ENCODE measurements around the gene MUSK. TPM values are rescaled to one million over a fixed set of nuclear protein-coding genes. Genes with fewer than 3 reads are reported as not detected.
"Not testable (repeated sequence)": the region's sequence is repeated elsewhere in the genome, so short reads cannot be mapped to it uniquely, and the experiment has no call there.

MUSK gene
- total RNA-seq, 6 donors from 2014 or later, result 0.76 to 6.1 (median 3.9) TPM

DNA sequence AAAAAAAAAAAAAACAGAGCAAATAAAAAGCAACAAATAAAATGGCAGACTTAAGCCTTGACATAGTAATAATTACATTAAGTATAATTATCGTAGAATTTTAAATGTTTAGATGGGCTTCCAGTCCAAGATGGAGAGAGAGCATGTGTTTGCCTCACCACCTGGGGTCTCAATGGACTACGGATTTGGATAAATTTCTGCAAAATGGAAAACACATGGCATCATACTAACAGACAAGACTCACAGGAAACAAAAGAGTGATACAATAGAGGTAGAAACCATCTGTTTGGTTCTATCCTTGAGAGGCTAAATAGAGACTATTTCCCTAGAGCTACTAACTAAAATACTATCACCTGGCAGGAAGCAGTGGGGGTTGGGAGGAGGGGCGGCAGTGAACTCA lies 144.3 kb downstream of the MUSK start:
- no peak for DNase-seq

GRCh38 chr9:110814159-110814558 lies 145.6 kb downstream of the MUSK start:
- H3K4me1 ChIP-seq, result no peaks in the 10 kb centered on the region
- DNase-seq (no peak), ATAC-seq (ENCODE audit: low FRiP score in 2 of 2) (no peak)
- H3K27me3 ChIP-seq, result no peaks in the 10 kb centered on the region
- H3K4me3 ChIP-seq, result no peak overlapping the region
- no peak overlapping the region for H3K27ac ChIP-seq
- no peaks in the 10 kb centered on the region for H3K9me3 ChIP-seq
- TF ChIP-seq EP300 (IDR thresholded peaks at IDR 0.05) (no peak), CTCF (IDR thresholded peaks at IDR 0.05) (no peak), POLR2A (IDR thresholded peaks at IDR 0.05) (no peak), POLR2AphosphoS5 (IDR thresholded peaks at IDR 0.05) (no peak)
- H3K36me3 ChIP-seq, result no peaks in the 10 kb centered on the region
- 43 to 79% methylated on average over 2 of the region's 2 CpGs for WGBS, 2 donors

More for the DNA sequence above, 144.3 kb downstream of the MUSK start:
- no peak for TF ChIP-seq CTCF (IDR thresholded peaks at IDR 0.05)
- no peak for TF ChIP-seq POLR2AphosphoS5 (IDR thresholded peaks at IDR 0.05)
- TF ChIP-seq EP300 (IDR thresholded peaks at IDR 0.05), result no peak
- no peak for TF ChIP-seq POLR2A (IDR thresholded peaks at IDR 0.05)
- 72 to 81% methylated on average over 3 of the region's 3 CpGs for WGBS, 2 donors
- no peak overlapping the region for H3K4me3 ChIP-seq
- H3K27ac ChIP-seq, result no peak overlapping the region
- H3K36me3 ChIP-seq, result no peaks in the 10 kb centered on the region
- H3K4me1 ChIP-seq, result no peaks in the 10 kb centered on the region
- no peaks in the 10 kb centered on the region for H3K27me3 ChIP-seq
- ATAC-seq (ENCODE audit: low FRiP score in 2 of 2), result no peak
- no peaks in the 10 kb centered on the region for H3K9me3 ChIP-seq

GRCh38 chr9:110815361-110815760 lies 146.8 kb downstream of the MUSK start:
- no peak for TF ChIP-seq POLR2AphosphoS5 (IDR thresholded peaks at IDR 0.05)
- DNase-seq (no peak), ATAC-seq (ENCODE audit: low FRiP score in 2 of 2) (no peak)
- no peak overlapping the region for H3K27ac ChIP-seq
- no peak overlapping the region for H3K4me3 ChIP-seq
- no peaks in the 10 kb centered on the region for H3K9me3 ChIP-seq
- 44 to 63% methylated on average over 1 of the region's 1 CpG for WGBS, 2 donors
- no peaks in the 10 kb centered on the region for H3K27me3 ChIP-seq
- H3K4me1 ChIP-seq, result no peaks in the 10 kb centered on the region
- H3K36me3 ChIP-seq, result no peaks in the 10 kb centered on the region

- ATAC-seq (ENCODE audit: low FRiP score in 2 of 2) (no peak), DNase-seq (no peak)
- H3K36me3 ChIP-seq, result no peaks in the 10 kb centered on the region
- H3K27ac ChIP-seq, result no peak overlapping the region
- no peaks in the 10 kb centered on the region for H3K4me1 ChIP-seq
- TF ChIP-seq CTCF (IDR thresholded peaks at IDR 0.05) (no peak), POLR2AphosphoS5 (IDR thresholded peaks at IDR 0.05) (no peak), POLR2A (IDR thresholded peaks at IDR 0.05) (no peak), EP300 (IDR thresholded peaks at IDR 0.05) (no peak)
- H3K9me3 ChIP-seq, result no peaks in the 10 kb centered on the region
- H3K4me3 ChIP-seq, result no peak overlapping the region
- no peaks in the 10 kb centered on the region for H3K27me3 ChIP-seq
- 13 to 39% methylated on average over 1 of the region's 1 CpG for WGBS, 2 donors
These were observed 151.8 kb downstream of the MUSK start for GRCh38 chr9:110820381-110820780.

DNA sequence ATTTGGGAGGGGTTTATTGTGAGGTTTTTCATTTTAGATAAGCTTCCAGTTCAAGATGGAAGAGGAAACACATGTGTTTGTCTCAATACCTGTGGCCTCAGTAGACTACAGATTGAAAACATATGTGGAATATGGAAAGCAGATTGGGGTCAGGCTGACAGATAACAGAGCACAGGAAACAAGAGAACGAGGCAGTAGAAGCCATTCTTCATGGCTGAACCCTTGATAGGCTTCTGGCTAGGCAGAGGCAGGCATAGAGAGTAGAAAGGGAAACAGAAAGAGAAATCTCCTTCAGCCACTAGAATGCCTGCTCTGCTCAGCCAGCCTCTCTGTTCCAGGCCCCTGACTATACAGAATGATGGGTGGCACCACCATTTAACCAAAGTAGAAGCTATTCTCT lies 152.5 kb downstream of the MUSK start:
- TF ChIP-seq POLR2A (IDR thresholded peaks at IDR 0.05) (no peak), CTCF (IDR thresholded peaks at IDR 0.05) (no peak), POLR2AphosphoS5 (IDR thresholded peaks at IDR 0.05) (no peak), EP300 (IDR thresholded peaks at IDR 0.05) (no peak)
- 30 to 46% methylated on average over 1 of the region's 1 CpG for WGBS, 2 donors

DNA sequence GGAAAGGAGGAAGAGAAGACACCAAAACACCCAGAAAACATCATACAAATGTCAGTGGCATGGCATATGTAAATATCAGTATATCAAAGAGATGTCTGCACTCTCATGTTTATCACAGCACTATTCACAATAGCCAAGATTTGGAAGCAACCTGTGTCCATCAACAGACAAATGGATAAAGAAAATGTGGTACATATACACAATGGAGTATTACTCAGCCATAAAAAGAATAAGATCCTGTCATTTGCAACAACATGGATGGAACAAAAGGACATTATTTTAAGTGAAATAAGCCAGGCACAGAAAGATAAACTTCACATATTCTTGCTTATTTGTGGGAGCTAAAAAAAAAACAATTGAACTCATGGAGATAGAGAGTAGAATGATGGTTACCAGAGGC lies 156.5 kb downstream of the MUSK start:
- not testable (repeated sequence) for H3K4me3 ChIP-seq; H3K4me1 ChIP-seq; H3K9me3 ChIP-seq; ATAC-seq (ENCODE audit: low FRiP score in 2 of 2); H3K36me3 ChIP-seq; H3K27ac ChIP-seq; H3K27me3 ChIP-seq; DNase-seq

More for the DNA sequence above, 152.5 kb downstream of the MUSK start:
- H3K4me3 ChIP-seq, result no peak overlapping the region
- no peaks in the 10 kb centered on the region for H3K9me3 ChIP-seq
- H3K27ac ChIP-seq, result no peak overlapping the region
- H3K36me3 ChIP-seq, result no peaks in the 10 kb centered on the region
- H3K4me1 ChIP-seq, result no peaks in the 10 kb centered on the region
- DNase-seq (no peak), ATAC-seq (ENCODE audit: low FRiP score in 2 of 2) (no peak)
- no peaks in the 10 kb centered on the region for H3K27me3 ChIP-seq
